ENCODE measurements around the gene LPIN3.

DNA sequence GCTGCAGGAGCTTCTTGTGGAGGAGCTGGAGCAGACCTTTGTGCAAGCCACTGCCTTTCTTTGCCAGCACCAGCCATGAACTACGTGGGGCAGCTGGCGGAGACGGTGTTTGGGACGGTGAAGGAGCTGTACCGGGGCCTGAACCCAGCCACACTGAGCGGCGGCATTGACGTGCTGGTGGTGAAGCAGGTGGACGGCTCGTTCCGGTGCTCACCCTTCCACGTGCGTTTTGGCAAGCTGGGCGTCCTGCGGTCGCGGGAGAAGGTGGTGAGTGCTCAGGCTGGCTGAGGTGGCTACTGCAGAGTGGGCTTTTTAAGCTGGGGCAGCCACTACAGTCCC is 5.1 kb downstream of the LPIN3 start:
- TF ChIP-seq, protein P1, sequence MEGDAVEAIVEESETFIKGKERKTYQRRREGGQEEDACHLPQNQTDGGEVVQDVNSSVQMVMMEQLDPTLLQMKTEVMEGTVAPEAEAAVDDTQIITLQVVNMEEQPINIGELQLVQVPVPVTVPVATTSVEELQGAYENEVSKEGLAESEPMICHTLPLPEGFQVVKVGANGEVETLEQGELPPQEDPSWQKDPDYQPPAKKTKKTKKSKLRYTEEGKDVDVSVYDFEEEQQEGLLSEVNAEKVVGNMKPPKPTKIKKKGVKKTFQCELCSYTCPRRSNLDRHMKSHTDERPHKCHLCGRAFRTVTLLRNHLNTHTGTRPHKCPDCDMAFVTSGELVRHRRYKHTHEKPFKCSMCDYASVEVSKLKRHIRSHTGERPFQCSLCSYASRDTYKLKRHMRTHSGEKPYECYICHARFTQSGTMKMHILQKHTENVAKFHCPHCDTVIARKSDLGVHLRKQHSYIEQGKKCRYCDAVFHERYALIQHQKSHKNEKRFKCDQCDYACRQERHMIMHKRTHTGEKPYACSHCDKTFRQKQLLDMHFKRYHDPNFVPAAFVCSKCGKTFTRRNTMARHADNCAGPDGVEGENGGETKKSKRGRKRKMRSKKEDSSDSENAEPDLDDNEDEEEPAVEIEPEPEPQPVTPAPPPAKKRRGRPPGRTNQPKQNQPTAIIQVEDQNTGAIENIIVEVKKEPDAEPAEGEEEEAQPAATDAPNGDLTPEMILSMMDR (conservative IDR thresholded peaks at IDR 0.05; ENCODE audit: low read length), result no peak
- no peak for TF ChIP-seq EZH2phosphoT487 (IDR thresholded peaks at IDR 0.05; ENCODE audit: borderline replicate concordance)
